Smooth muscle cell of the brain vasculature (primary cell): ENCODE measurements around the gene SMIM13.

Experiments
- DNase-seq: peaks from one replicate; pipeline ENCODE4 v3.0.0-alpha.2; 2012; ENCODE audit warnings: low read depth, low spot score

SMIM13 gene

DNA sequence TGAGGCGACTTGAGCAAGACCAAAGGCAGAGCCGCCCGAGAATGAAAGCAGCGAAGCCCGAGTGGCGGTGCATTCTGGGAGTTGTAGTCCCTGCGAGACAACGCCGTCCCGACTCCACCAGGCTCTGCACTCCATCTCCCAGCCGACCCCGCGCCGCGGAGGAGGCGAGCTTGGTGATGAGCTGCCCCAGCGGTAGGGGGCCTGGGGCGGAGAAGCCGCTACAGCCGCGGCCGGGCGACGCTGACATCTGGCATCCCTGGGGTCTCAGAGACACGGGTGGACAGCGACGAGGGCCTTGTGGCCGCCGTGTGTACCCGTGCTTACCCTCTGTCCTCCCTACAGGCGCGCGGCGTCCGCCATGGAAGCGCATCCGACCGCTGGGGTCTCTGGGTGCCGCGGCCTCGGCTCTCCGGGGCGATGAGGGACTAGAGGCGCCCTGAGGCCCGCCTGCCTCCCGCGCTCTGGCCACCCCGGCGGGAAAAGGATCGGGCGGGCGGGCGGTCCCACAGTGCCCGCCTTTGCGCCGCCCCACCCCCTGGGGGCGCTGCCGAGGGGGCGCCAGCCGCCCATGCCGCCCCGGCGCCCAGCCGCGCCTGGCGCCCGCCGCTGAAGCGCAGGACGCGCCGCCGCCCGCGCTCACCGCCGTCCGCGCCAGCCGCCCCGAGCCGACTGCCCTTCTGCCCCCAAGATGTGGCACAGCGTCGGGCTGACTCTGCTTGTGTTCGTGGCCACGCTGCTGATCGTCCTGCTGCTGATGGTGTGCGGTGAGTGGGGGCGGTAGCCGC, at the start of gene SMIM13:
TSS of gene SMIM13 (plus strand) at position 209 of the 785 bp plus-strand sequence. CDS start at position 689, 480 bp downstream.
- DNase-seq = peak; percentile 95

DNA sequence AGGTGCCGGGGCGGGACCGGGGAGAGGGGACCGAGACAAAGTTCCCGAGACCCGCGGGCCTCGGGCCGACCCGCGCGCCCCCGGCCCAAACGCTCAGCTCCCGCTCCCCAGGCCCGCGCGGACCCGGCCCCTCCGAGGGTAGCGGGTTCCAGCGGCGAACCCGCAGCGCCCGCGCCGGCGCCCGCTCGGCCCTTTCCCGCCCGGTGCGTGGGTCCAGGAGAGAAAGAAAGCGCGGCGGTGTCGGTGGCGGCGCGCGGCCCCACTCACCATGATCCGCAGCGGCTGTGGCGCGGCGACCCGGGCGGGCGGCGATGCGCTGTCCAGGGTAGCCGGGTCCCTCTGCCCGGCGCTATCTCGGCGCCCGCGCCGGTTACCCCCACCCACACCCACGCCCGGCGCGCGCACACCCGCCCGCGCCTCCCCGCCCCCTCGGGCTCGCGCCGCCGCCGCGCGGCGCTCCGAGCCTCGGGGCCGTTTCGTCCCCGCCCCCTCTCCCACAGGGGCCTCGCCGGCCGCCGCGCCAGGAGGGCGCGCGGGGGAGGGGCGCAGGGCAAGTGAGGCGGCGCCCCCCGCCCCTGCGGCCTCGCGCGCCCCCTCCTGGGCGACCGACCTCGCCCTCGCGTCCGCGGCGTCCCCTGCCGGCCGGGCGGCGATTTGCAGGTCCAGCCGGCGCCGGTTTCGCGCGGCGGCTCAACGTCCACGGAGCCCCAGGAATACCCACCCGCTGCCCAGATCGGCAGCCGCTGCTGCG, 49.5 kb upstream of the SMIM13 start, which contains the start of gene ELOVL2:
TSS of gene ELOVL2 (minus strand) at position 345 of the 751 bp plus-strand sequence. CDS start at position 270, 75 bp downstream.
- no peak for DNase-seq

DNA sequence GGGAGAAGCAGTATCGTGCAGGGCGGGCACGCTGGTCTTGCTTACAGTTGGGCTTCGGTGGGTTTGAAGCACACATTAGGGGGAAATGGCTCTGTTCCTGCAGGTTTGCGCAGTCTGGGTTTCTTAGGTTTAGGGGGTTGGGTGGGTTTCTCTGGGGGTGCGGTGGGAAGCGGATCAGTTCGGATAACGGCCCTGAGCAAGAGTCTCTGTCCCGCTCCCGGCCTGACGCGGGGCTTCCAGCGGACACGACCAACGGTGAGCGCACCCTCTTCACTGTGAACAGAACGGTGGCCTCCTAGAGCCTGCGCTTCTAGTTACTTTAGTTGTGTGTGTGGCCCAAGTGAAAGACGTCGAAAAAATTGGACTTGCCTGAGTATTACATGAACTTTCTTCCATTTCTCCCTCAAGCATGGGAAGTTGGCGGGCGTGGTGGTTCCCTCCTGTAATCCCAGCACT, 48.9 kb upstream of the SMIM13 start:
- DNase-seq = no peak

DNA sequence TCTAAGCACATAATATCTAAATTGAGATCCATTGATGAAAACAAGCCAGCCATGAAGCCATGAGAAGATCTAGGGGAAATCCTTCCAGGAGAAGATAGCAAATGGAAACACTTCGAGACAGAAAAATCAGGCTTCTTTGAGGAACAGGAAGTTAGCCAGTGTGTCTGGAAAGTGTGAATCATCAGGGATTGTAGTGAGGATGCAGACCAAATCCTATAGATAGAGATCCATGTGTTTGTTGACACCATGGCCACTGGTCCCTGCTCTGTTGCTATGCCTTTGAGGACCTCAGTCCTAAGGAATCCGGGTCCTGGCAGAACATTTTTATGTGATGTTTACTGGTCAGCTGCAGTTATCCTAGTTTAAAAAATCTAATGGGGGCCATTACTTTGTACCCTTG, 42.9 kb upstream of the SMIM13 start:
- no peak for DNase-seq

DNA sequence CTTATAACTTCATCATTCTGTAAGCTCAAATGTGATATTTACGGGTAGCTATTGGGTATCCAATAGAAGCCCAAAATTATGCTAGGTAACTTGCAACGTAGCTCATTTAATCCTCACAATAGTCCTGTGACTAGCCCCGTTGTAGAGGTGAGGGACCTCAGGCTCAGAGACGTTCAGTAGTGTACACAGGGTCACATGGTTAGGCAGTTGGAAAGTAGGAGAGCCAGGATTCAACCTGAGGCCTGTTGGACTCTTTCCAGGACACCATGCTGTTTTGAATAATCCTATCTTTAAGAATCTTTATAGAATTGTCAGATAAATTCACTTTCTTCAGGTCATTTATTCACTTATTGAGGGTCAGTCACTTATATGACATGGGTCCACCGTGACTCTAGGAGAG, 40.3 kb upstream of the SMIM13 start:
- DNase-seq = no peak

DNA sequence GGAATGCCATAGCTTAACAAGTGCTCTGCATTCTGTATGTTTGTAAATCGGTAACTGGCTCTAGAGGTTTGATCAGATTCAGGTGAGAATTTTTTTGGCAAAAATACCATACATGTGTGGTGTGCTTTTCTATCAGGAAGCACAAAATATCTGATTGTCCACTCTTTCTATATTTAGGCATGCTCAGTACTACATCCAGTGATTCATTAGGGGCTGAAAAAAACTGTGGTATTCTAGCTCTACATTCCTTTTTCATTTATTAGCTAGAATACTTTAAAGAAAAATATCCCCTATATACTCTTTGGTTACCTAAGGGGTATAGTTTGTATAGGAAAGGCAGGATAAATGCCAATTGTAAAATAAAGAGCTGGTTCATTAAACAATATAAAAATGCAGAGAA, 38.9 kb upstream of the SMIM13 start:
- no peak for DNase-seq

DNA sequence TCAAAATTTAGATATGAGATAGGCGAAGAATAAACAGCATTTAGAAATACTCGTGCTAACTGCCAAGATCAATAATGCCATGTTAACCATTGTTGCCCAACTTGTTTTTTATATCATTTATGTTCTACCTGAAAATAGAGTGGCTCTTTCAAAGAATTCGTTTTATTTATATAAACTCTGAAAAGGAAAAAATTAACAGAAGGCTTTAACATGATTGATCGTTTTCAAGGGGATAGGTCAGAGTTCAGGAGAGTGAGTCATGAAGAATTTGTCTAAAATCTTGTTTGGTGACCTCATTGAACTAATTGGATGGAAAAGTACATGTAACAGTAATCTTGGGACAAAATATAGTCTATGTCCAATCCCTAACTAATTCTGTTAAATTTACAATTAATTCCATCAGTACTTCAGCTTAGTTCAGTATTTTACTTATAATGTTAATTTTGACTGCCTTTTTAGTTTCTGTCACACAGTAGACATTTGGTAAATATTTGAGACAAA, 38.5 kb upstream of the SMIM13 start:
- DNase-seq = no peak

DNA sequence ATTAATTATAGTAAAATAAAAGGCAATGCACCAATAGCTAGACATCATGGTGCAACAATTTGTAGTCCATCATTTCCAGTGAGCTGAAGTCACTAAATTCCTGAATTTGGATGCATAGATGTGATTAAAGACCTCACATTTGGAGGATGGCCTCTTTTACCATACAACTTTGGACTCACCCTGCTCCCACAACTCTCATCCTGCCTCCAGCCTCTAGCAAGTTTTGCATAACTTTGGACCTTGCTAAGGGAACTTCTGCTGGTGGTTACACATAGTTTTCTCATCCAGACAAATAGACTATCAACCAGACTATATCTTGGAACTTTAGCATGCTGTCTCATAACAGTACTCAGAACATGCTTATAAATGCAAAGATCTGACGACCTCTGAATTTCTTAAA, 36.8 kb upstream of the SMIM13 start:
- no peak for DNase-seq

DNA sequence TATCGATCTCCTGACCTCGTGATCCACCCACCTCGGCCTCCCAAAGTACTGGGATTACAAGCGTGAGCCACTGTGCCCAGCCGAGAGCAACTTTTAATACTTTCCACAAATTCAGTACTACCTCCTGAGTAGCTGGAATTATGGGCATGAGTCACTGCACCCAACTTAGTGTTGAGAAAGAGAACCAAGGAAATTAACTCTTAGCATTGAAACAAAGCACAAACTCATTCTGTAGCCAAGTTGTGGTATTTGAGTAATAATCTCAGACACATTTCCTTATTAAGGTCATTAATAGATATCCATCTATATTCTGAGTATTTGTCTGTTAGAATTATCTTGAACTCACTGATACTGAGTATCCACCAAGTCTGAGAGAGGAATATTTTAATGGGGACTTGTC, 35.2 kb upstream of the SMIM13 start:
- DNase-seq = no peak

DNA sequence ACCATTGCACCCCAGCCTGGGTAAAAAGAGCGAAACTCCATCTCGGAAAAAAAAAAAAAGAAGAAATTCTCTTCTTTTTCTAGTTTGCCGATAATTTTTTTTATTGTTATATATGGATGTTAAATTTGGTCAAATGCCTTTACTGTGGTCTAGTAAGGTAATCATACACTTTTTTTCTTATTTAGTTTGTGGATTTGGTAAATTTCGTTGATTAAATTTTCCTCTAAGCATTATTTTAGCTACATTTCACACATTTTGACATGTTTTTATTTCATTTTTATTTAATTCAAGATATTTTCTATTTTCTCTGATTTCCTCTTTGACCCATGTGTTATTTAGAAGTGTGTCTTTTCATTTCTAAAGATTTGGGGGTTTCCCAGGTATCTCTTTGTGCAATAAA, 31.6 kb upstream of the SMIM13 start:
- DNase-seq = no peak

DNA sequence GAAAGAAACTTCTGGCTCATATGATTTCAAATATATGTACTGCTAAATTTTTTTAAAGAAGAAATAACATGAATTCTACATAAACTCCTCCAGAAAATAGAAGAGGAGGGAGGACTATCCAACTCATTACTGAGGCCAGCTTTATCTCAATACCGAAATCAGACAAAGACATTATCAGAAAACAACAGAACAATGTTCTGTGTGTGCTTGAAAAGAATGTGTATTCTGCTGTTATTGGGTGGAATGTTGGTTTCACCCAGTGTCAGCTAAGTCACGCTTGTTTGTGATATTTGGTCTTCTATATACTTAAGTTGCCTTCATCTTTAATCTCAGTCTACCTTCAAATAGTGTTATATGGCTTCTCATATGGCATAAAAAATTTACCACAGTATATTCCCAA, 30.9 kb upstream of the SMIM13 start:
- no peak for DNase-seq

DNA sequence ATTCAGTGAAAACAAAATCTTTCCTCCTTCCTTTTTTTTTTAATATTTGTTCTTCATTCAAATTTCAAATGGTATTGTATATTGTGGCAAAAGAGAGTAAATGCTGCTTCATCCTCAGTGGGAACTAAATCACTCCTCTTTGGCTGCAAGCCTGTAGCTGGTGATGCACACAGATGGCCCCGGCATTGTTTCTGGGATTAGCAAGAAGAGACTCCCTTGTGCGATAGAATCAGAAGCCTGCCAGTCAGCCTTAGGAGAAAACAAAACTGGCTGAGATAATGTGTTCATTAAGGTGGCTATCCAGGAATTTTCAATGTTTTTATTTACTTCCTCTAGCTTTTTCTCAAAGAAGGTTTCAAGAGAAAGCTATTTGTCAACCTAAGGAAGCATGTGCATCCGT, 28.8 kb upstream of the SMIM13 start:
- no peak for DNase-seq

DNA sequence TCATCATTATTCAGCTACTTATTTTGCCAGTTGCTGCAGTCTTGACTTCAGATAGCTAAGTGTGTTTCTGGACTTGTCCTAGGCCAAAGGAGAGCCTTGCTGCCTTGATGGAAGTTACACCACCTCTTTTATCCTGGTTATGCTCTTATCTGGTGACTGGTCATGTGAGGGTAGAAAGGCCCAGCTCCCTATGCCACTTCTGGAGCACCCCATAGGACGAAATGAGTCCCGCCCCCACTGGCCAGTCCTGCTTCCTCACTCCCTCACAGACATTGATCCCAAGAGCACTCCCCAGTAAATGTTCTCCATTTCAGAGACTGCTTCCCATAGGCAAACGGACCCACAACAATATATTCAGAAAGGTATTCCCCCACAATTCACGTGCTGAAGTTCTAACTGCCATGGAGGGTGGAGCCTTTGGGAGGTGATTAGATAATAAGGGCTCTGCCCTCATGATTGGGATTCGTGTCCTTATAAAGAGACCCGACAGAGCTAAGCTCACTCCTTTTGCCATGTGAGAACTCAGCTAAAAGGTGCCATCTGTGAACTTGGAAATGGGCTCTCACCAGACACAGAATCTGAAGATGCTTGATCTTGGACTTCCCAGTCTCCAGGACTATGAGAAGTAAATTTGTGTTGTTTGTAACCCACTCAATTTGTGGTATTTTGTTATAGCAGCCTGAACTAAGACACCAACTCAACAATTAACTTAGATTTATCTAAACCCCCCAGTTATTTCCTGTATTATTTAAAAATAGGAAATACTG, 28.0 kb upstream of the SMIM13 start:
- no peak for DNase-seq

DNA sequence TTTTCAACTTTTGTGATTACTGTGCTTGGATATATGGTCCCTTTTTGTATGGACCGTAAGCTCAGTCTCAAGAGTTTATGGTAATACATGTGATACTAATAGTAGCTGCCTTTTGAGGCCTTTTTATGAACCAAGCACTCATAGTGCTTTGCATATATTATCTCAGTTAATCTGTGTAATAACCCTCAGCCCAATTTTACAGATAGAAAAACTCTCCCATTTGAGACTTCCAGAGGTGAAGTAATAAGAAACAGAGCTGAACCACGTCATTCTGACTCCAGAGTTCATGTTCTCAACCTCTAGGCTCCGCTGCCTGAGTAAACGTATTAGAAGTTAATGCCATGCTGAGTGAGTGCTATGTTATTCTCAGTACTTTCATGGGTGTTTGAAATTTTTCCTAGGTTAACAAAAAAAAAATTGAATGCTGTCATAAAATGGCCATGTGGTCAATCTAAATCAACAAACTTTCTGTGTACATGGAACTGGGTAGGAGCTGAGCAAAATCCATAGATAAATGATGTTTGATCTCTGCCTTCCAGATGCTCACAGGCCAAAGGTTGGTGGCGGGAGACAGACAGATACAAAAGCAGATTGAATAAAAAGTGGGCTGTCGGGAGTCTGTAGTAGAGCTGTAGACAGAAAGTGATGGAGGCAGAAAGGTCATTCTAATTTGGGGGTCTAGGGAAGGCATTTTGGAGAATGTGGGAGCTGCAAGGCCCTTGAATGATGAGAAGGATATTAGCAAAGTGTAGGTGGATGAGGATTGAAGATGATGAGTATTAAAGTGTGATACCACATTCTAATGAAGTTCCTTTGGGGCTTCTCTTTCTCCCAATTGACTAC, 26.9 kb upstream of the SMIM13 start:
- no peak for DNase-seq

DNA sequence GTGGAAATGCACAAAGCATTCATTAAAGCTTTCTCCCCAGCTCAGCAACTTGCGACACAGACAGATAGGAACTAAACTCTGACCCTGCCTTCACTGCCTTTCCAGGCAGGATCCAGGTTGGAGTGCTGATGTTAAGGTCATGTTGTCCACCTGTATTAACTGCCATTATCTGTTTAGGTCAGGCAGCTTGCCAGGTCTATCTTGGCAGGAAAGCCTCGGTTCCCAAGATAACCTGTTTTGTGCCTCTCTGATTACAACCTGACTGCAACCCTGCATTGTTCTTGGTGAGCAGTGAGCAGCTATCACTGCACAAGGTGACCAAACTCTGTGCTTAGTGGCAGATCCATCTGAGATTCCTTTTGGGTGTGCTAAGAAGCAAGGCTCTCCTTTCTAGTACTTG, 26.3 kb upstream of the SMIM13 start:
- DNase-seq = no peak

DNA sequence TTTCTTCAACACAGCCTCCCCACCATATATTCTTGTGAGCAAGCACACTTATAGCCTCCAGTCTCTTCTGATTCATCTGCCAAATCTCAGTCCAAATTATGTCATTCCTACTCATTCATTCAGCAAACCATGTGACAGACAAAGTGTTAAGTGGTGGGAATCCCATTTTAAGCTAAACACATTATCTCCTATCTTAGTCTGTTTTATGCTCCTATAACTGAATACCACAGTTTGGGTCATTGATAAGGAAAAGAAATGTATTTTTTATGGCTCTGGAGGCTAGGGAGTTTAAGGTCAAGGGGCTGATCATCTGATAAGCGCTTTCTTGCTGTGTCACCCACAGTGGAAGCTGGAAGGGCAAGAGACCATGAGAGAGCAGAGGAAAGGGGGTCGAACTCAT, 23.9 kb upstream of the SMIM13 start:
- DNase-seq = no peak

DNA sequence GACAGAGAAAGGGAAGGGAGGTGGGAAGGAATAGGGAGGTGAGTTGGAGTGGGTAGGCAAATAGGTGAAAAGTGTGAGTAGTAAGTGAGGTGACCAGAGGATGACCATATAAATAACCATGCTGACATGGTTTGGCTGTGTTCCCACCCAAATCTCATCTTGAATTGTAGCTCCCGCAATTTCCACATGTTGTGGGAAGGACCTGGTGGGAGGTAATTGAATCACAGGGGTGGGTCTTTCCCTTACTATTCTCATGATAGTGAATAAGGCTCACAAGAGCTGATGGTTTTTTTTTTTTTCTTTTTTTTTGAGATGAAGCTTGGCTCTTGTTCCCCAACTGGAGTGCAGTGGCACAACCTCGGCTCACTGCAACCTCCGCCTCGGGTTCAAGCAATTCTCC, 21.5 kb upstream of the SMIM13 start:
- DNase-seq = no peak

DNA sequence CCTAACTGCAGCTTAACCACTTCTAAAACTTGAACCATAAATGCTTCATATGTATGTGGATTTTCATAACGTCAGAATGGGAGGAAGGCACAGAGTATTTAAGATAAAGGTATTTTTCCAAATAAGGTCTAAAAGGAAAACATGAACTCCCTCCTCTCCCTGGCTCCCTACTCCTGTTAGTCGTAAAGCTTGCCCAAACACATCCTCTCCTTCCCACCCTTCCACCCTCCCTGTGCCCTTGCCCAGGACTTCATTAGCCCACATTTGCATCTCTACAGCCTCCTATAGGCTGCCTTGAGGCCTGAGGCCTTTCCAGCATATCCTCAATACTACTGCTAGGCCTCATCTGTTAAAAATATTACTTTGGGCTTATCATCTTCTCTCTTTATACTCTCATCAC, 17.1 kb upstream of the SMIM13 start:
- DNase-seq = no peak

DNA sequence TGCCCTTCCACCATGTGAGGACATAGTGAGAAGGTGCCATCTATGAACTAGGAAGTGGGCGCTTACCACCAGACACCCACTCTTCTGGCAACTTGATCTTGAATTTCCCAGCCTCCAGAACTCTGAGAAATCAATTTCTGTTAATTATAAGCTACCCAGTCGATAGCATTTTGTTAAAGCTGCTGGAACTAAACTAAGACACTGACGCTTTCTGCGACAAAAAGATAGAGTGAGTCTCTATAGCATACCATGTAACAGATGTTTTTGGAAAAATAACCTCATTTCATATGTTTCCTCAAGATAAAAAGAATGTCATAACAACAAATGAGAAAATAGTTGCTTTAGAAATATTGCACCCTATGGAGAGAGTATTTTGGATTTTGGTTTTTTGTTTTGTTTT, 15.4 kb upstream of the SMIM13 start:
- no peak for DNase-seq

DNA sequence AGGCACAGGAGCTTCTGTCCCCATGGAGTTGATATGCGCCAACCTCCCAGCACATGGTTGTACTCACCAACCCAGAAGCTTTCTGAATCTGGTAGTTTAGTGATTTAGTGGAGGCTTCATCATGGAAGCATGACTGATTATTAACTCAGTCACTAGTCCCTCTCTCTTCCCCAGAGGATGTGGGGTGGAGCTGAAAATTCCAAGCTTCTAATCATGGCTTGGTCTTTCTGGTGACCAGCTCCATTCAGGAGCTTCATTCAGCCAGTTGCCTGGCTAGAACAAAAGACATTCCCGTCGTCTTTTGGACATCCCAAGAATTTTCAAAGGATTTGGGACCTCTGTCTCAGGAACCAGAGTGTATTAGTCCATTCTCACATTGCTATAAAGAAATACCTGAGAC, 13.3 kb upstream of the SMIM13 start:
- DNase-seq = no peak

DNA sequence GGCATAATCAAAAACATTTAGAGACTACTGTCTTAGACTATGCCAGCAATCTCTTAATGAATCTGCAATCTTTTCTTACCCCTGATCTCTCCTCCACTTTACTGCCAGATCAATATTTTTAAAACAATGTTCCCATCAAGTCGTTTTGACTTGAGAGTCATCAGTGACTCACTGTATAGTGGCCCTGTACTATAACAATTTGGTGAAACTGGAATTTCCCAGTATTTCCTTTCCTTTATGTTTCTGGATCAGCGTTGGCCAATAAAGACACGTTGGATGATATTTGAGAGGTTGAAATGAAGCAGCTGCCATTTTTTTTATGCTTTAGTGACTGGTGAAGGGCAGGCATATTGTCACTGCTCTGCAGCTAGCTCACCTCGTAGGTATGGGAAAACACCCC, 10.1 kb upstream of the SMIM13 start:
- DNase-seq = no peak
